Measurements from ENCODE around the gene TEX36.
A peak's percentile ranks its signal among the peaks of the same experiment; 100 is the strongest.
"Not testable (repeated sequence)": the region's sequence is repeated elsewhere in the genome, so short reads cannot be mapped to it uniquely, and the experiment has no call there.

The TEX36 gene

GRCh38 chr10:125683063-125683462 lies at the start of gene TEX36:
TSS of gene TEX36 (minus strand) at chr10:125683163. CDS start at chr10:125682989, 174 bp downstream.
- Mint-ChIP-seq H3K27ac (no peak within 1 kb of the TSS), H3K27me3 (peaks cover 13% of the 10 kb centered on the region), H3K9me3 (ENCODE audit: low read depth) (peaks cover 6% of the 10 kb centered on the region), H3K4me1 (ENCODE audit: low read depth) (no peaks in the 10 kb centered on the region), H3K4me3 (no peak within 1 kb of the TSS), H3K36me3 (no peaks in the 10 kb centered on the region)

- peaks cover 15% of the 10 kb centered on the region for H3K4me1 Mint-ChIP-seq (ENCODE audit: low read depth)
- no peak overlapping the region for H3K4me3 Mint-ChIP-seq
- H3K36me3 Mint-ChIP-seq: peaks cover 15% of the 10 kb centered on the region
- H3K27ac Mint-ChIP-seq: peak overlapping the region; percentile 16
- H3K9me3 Mint-ChIP-seq (ENCODE audit: low read depth): no peaks in the 10 kb centered on the region
- no peaks in the 10 kb centered on the region for H3K27me3 Mint-ChIP-seq
Observed at GRCh38 chr10:125727436-125727835, 44.5 kb upstream of the TEX36 start.

- Mint-ChIP-seq H3K4me3 (no peak overlapping the region), H3K27me3 (no peaks in the 10 kb centered on the region), H3K27ac (no peak overlapping the region), H3K4me1 (ENCODE audit: low read depth) (peaks cover 13% of the 10 kb centered on the region), H3K36me3 (peaks cover 16% of the 10 kb centered on the region), H3K9me3 (ENCODE audit: low read depth) (no peaks in the 10 kb centered on the region)
Observed at GRCh38 chr10:125726914-125727313, 44.0 kb upstream of the TEX36 start.

GRCh38 chr10:125722811-125723210 lies 39.8 kb upstream of the TEX36 start:
- Mint-ChIP-seq H3K36me3 (peaks cover 15% of the 10 kb centered on the region), H3K4me3 (no peak overlapping the region), H3K9me3 (ENCODE audit: low read depth) (no peaks in the 10 kb centered on the region), H3K4me1 (ENCODE audit: low read depth) (peaks cover 36% of the 10 kb centered on the region), H3K27ac (peak overlapping the region; percentile 17), H3K27me3 (no peaks in the 10 kb centered on the region)

GRCh38 chr10:125721035-125721434 lies 38.1 kb upstream of the TEX36 start:
- peaks cover 13% of the 10 kb centered on the region for H3K36me3 Mint-ChIP-seq
- H3K9me3 Mint-ChIP-seq (ENCODE audit: low read depth): no peaks in the 10 kb centered on the region
- peak overlapping the region; percentile 77 for H3K27ac Mint-ChIP-seq
- peak overlapping the region; percentile 96 for H3K4me3 Mint-ChIP-seq
- H3K27me3 Mint-ChIP-seq: no peaks in the 10 kb centered on the region
- peaks cover 34% of the 10 kb centered on the region for H3K4me1 Mint-ChIP-seq (ENCODE audit: low read depth)

- peaks cover 12% of the 10 kb centered on the region for H3K36me3 Mint-ChIP-seq
- H3K4me1 Mint-ChIP-seq (ENCODE audit: low read depth): peaks cover 34% of the 10 kb centered on the region
- no peaks in the 10 kb centered on the region for H3K9me3 Mint-ChIP-seq (ENCODE audit: low read depth)
- H3K27me3 Mint-ChIP-seq: no peaks in the 10 kb centered on the region
- peak overlapping the region; percentile 98 for H3K27ac Mint-ChIP-seq
- H3K4me3 Mint-ChIP-seq: peak overlapping the region; percentile 96
Observed at GRCh38 chr10:125720002-125720382, 37.0 kb upstream of the TEX36 start.

- peaks cover 7% of the 10 kb centered on the region for H3K36me3 Mint-ChIP-seq
- H3K4me3 Mint-ChIP-seq: peak within 1 kb of the TSS; percentile 96
- peak within 1 kb of the TSS; percentile 98 for H3K27ac Mint-ChIP-seq
- H3K9me3 Mint-ChIP-seq (ENCODE audit: low read depth): no peaks in the 10 kb centered on the region
- no peaks in the 10 kb centered on the region for H3K27me3 Mint-ChIP-seq
- peaks cover 33% of the 10 kb centered on the region for H3K4me1 Mint-ChIP-seq (ENCODE audit: low read depth)
Observed at GRCh38 chr10:125719173-125720001, 36.4 kb upstream of the TEX36 start, which contains the start of gene EDRF1. TSS of gene EDRF1 (plus strand) at chr10:125719709. CDS start at chr10:125719808, 99 bp downstream.

- not testable (repeated sequence) for H3K27me3 Mint-ChIP-seq; H3K27ac Mint-ChIP-seq; H3K9me3 Mint-ChIP-seq (ENCODE audit: low read depth); H3K4me3 Mint-ChIP-seq; H3K4me1 Mint-ChIP-seq (ENCODE audit: low read depth)
- peaks cover 11% of the 10 kb centered on the region for H3K36me3 Mint-ChIP-seq
Observed at GRCh38 chr10:125714728-125715127, 31.8 kb upstream of the TEX36 start.

GRCh38 chr10:125711110-125711750 lies 28.3 kb upstream of the TEX36 start:
- Mint-ChIP-seq H3K4me3 (no peak overlapping the region), H3K9me3 (ENCODE audit: low read depth) (peaks cover 8% of the 10 kb centered on the region), H3K36me3 (peaks cover 15% of the 10 kb centered on the region), H3K27ac (no peak overlapping the region), H3K4me1 (ENCODE audit: low read depth) (no peaks in the 10 kb centered on the region), H3K27me3 (peaks cover 2% of the 10 kb centered on the region)

GRCh38 chr10:125709553-125710474 lies 26.9 kb upstream of the TEX36 start:
- peaks cover 15% of the 10 kb centered on the region for H3K36me3 Mint-ChIP-seq
- H3K4me3 Mint-ChIP-seq: no peak overlapping the region
- no peak overlapping the region for H3K27ac Mint-ChIP-seq
- no peaks in the 10 kb centered on the region for H3K4me1 Mint-ChIP-seq (ENCODE audit: low read depth)
- peaks cover 8% of the 10 kb centered on the region for H3K9me3 Mint-ChIP-seq (ENCODE audit: low read depth)
- peaks cover 2% of the 10 kb centered on the region for H3K27me3 Mint-ChIP-seq

- Mint-ChIP-seq H3K9me3 (ENCODE audit: low read depth) (peaks cover 5% of the 10 kb centered on the region), H3K27me3 (peaks cover 2% of the 10 kb centered on the region), H3K4me3 (no peak overlapping the region), H3K36me3 (peaks cover 13% of the 10 kb centered on the region), H3K4me1 (ENCODE audit: low read depth) (no peaks in the 10 kb centered on the region), H3K27ac (no peak overlapping the region)
Observed at GRCh38 chr10:125708971-125709503, 26.1 kb upstream of the TEX36 start.

- H3K9me3 Mint-ChIP-seq (ENCODE audit: low read depth): peaks cover 1% of the 10 kb centered on the region
- no peaks in the 10 kb centered on the region for H3K4me1 Mint-ChIP-seq (ENCODE audit: low read depth)
- H3K36me3 Mint-ChIP-seq: peaks cover 12% of the 10 kb centered on the region
- H3K27me3 Mint-ChIP-seq: peaks cover 3% of the 10 kb centered on the region
- H3K4me3 Mint-ChIP-seq: no peak overlapping the region
- H3K27ac Mint-ChIP-seq: no peak overlapping the region
Observed at GRCh38 chr10:125707541-125708468, 24.8 kb upstream of the TEX36 start.

GRCh38 chr10:125700355-125700911 lies 17.5 kb upstream of the TEX36 start:
- H3K27me3 Mint-ChIP-seq: peaks cover 2% of the 10 kb centered on the region
- no peaks in the 10 kb centered on the region for H3K4me1 Mint-ChIP-seq (ENCODE audit: low read depth)
- no peak overlapping the region for H3K27ac Mint-ChIP-seq
- H3K4me3 Mint-ChIP-seq: no peak overlapping the region
- no peaks in the 10 kb centered on the region for H3K36me3 Mint-ChIP-seq
- H3K9me3 Mint-ChIP-seq (ENCODE audit: low read depth): peaks cover 4% of the 10 kb centered on the region
